ENCODE data around the gene PPP1R14C. TPM values are rescaled to one million over a fixed set of nuclear protein-coding genes. Genes with fewer than 3 reads are reported as not detected.

The PPP1R14C gene
- total RNA-seq, 2 experiments from 2014 or later: 0.21 TPM; not detected in 1

DNA sequence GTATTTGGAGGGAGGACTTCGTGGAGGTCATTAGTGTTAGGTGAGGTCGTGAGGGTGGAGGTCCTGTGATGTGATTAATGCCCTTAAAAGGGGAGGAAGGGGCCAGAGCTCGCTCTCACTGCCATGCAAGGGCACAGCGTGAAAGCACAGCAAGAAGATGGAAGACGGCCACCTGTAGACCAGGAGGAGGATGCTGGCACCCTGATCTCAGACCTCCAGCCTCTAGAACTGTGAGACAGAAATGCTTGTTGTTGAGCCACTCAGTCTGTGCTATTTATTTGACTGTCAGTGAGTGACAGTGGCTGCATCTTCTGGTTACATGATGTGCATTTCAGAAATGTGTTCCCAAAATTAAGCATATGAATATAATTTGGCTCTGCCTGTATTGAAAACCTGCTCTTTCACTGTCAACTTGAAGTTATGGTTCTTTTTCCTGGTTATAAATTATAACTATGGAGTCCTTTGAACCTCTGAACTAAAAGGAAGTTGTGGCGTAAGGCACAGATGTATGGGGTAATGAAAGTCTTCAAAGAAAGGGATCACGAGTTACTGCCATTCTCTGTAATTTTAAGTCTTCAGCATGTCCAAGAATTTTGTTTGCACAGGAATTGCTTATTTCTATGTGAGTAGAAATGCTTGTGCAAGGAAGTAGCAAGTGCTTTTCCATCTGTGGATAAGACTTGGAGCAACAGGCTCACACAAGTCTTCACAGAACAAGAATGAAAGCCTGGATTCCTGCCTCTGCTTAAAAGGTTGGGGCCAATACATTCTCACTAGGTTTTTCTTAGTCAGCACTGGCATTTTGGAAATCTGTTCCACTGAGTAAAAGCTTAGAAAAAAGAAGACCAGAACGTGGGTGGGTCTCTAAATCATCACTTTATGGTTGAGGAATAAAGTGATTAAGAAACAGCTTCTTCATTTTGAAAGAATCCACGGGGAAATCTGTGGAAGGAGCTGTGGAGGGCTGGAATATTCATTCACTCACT is 10.3 kb downstream of the PPP1R14C start:
- ATAC-seq (peak; percentile 30), DNase-seq (no peak)
- H3K9me3 Mint-ChIP-seq (ENCODE audit: low read depth): no peaks in the 10 kb centered on the region
- H3K27ac Mint-ChIP-seq: no peak overlapping the region
- intact Hi-C loops (cut with DNase I, micrococcal nuclease): no loop called here
- H3K36me3 Mint-ChIP-seq (ENCODE audit: low read depth): no peaks in the 10 kb centered on the region
- ChIA-PET POLR2A (no interaction called here), CTCF (no interaction called here)
- no peak overlapping the region for H3K4me3 Mint-ChIP-seq
- H3K27me3 Mint-ChIP-seq: peaks cover 46% of the 10 kb centered on the region
- peaks cover 17% of the 10 kb centered on the region for H3K4me1 Mint-ChIP-seq

DNA sequence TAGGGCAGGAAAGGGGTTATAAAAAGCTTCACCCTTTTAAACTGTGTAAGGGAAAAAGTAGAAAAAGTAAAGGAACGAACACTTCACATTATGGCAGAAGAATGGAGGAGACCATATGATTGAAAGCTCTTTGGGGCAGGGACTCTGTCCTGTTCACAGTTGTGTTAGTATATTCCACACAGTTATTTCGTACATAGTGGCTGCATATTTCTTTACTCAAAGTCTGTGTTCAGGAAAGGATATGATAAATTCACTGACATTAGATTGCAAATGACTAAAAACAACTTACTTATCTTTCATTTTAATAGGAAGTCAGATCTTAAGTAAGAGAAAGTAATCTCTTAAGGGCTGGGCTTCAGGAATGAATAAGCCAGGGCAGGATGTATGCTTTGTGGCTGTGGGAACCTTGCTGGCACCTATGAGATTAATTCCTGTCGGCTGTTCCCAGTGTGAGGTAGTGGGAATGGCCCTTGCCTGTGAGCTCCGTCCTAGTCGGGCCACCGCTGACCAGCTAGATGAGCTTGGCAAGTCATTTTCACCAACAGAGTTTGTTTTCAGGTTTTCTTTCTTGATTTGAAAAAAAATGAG is 11.2 kb downstream of the PPP1R14C start:
- no peak overlapping the region for H3K4me3 Mint-ChIP-seq
- H3K27ac Mint-ChIP-seq: no peak overlapping the region
- peak; percentile 76 for ATAC-seq
- peaks cover 17% of the 10 kb centered on the region for H3K4me1 Mint-ChIP-seq
- CTCF ChIA-PET: interaction anchor here (0.5 to 0.6 kb wide), 3 partner anchors 75 to 166 kb away, joined by 3 to 4 read pairs (median 4); no protein-coding TSS in a partner anchor
- peaks cover 44% of the 10 kb centered on the region for H3K27me3 Mint-ChIP-seq
- intact Hi-C loops (cut with DNase I, micrococcal nuclease): no loop called here
- peak; percentile 20 for DNase-seq
- H3K9me3 Mint-ChIP-seq (ENCODE audit: low read depth): no peaks in the 10 kb centered on the region
- H3K36me3 Mint-ChIP-seq (ENCODE audit: low read depth): no peaks in the 10 kb centered on the region
- POLR2A ChIA-PET: no interaction called here

DNA sequence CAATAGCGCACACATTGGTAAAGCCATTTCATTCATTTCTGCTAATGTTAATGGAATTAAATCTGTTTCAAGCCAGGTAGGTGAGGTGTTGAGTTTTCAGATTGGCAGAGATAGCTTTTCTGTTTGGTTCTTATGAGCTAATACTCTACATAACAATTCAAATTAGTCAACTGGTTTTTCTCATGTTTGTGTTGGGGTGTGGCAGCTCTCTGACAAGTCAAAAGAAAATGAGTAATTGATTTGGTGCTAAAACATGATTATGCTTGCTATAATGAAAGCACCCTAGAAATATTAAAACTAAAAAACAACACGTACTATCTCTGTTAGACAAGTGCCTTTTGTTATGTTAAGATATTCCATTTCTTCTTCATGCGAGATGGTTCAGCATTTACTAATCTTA is 13.6 kb downstream of the PPP1R14C start:
- DNase-seq (no peak), ATAC-seq (no peak)
- Mint-ChIP-seq H3K4me3 (no peak overlapping the region), H3K36me3 (ENCODE audit: low read depth) (no peaks in the 10 kb centered on the region), H3K27ac (no peak overlapping the region), H3K27me3 (peaks cover 39% of the 10 kb centered on the region), H3K4me1 (peaks cover 17% of the 10 kb centered on the region), H3K9me3 (ENCODE audit: low read depth) (no peaks in the 10 kb centered on the region)
- POLR2A ChIA-PET: no interaction called here
- intact Hi-C loops (cut with DNase I, micrococcal nuclease): no loop called here
- CTCF ChIA-PET: interaction anchor here (1.6 kb wide), 1 partner anchor 75 kb away, joined by 4 read pairs; no protein-coding TSS in a partner anchor

GRCh38 chr6:150157081-150157480 is 14.2 kb downstream of the PPP1R14C start:
- intact Hi-C loops (cut with DNase I, micrococcal nuclease): no loop called here
- H3K9me3 Mint-ChIP-seq (ENCODE audit: low read depth): no peaks in the 10 kb centered on the region
- H3K4me1 Mint-ChIP-seq: peaks cover 17% of the 10 kb centered on the region
- peaks cover 40% of the 10 kb centered on the region for H3K27me3 Mint-ChIP-seq
- no peak overlapping the region for H3K4me3 Mint-ChIP-seq
- ATAC-seq (no peak), DNase-seq (no peak)
- no peak overlapping the region for H3K27ac Mint-ChIP-seq
- POLR2A ChIA-PET: no interaction called here
- CTCF ChIA-PET: interaction anchor here (1.5 to 1.6 kb wide), 2 partner anchors 12 to 76 kb away, joined by 4 read pairs; no protein-coding TSS in a partner anchor
- H3K36me3 Mint-ChIP-seq (ENCODE audit: low read depth): no peaks in the 10 kb centered on the region

DNA sequence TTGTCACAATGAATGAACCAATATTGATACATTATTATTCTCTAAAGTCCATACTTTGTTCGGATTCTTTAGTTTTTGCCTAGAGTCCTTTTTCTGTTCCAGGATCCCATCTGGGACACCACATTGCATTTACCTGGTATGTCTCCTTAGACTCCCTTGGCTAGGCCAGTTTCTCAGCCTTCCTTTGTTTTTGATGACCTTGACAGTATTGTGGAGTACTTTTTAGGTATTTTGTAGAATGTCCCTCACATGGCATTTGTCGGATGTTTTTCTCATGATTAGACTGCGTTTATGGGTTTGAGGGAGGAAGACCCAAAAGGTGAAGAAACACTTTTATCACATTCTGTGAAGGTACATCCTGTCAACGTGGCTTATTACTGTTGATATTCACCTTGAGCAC is 16.9 kb downstream of the PPP1R14C start:
- Mint-ChIP-seq H3K4me1 (no peaks in the 10 kb centered on the region), H3K4me3 (no peak overlapping the region), H3K36me3 (ENCODE audit: low read depth) (no peaks in the 10 kb centered on the region), H3K27me3 (peaks cover 40% of the 10 kb centered on the region), H3K27ac (no peak overlapping the region), H3K9me3 (ENCODE audit: low read depth) (no peaks in the 10 kb centered on the region)
- ATAC-seq (no peak), DNase-seq (no peak)
- ChIA-PET CTCF (no interaction called here), POLR2A (no interaction called here)
- intact Hi-C loops (cut with DNase I, micrococcal nuclease): no loop called here

- intact Hi-C loops (cut with DNase I, micrococcal nuclease): no loop called here
- ATAC-seq (no peak), DNase-seq (no peak)
- CTCF ChIA-PET: no interaction called here
- no peaks in the 10 kb centered on the region for H3K9me3 Mint-ChIP-seq (ENCODE audit: low read depth)
- H3K36me3 Mint-ChIP-seq (ENCODE audit: low read depth): no peaks in the 10 kb centered on the region
- peaks cover 35% of the 10 kb centered on the region for H3K27me3 Mint-ChIP-seq
- H3K4me1 Mint-ChIP-seq: peaks cover 3% of the 10 kb centered on the region
- no peak overlapping the region for H3K4me3 Mint-ChIP-seq
- no peak overlapping the region for H3K27ac Mint-ChIP-seq
- POLR2A ChIA-PET: no interaction called here
Measured at GRCh38 chr6:150163970-150164369, 21.1 kb downstream of the PPP1R14C start.

DNA sequence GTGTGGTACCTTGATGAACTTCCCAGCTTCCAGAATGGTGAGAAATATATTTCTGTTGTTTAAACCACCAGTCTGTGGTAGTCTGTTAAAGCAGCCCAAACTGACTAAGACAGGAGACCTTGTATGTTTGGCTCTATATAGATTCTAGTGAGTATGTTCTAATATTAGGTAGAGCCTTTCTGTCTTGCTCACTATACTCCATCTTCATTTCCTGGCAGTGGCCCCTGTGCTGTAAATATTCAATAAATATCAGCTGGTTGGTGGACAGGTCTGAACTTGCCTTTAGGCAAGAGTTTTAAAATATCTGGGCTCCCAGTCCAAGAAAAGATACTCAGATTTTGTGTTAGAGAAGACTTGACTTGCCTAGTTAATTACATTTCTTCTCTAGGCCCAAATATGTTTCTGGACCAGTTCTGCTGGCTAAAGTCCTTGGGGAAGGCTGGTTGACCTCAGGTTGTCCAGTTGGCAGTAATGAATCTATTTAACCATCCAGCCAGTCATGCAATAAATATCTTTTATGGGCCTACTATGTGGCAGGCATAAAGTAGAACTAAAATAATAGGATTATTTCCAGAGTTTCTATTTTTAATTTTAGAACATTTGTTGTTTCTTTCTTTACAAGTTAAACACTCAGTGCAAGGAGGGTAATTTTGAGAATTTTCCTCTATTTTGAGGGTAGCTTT is 22.3 kb downstream of the PPP1R14C start:
- DNase-seq: no peak
- CTCF ChIA-PET: interaction anchor here (1.0 kb wide), 1 partner anchor 94 kb away, joined by 3 read pairs; no protein-coding TSS in a partner anchor
- POLR2A ChIA-PET: no interaction called here
- Mint-ChIP-seq H3K9me3 (ENCODE audit: low read depth) (no peaks in the 10 kb centered on the region), H3K27ac (no peak overlapping the region), H3K4me1 (peaks cover 12% of the 10 kb centered on the region), H3K36me3 (ENCODE audit: low read depth) (no peaks in the 10 kb centered on the region), H3K4me3 (no peak overlapping the region), H3K27me3 (peaks cover 27% of the 10 kb centered on the region)
- intact Hi-C loops (cut with DNase I, micrococcal nuclease): loop anchor here (5.0 kb wide), 2 partner anchors 92 to 137 kb away; no protein-coding TSS in a partner anchor
- no peak for ATAC-seq

DNA sequence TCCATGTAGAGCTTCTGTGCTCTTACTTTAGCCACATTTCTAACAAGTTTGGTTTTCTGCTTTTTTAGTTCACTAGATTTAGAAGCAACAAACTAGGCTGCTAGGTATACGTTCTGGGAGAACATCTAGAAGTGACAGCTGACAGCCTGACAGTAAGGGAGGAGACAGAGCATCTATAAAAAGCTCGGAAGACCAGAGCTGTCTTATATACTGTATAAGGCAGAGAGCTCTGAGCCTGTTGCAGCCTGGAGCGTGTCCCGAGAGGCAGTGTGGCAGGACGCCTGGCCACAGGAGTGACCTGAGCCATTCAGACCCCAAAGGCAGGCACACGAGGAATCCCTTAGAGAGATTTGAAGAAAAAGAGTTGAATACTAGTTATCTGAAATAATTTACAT is 24.6 kb downstream of the PPP1R14C start:
- Mint-ChIP-seq H3K9me3 (ENCODE audit: low read depth) (no peaks in the 10 kb centered on the region), H3K27ac (no peak overlapping the region), H3K27me3 (peaks cover 27% of the 10 kb centered on the region), H3K4me1 (peaks cover 17% of the 10 kb centered on the region), H3K4me3 (no peak overlapping the region), H3K36me3 (ENCODE audit: low read depth) (no peaks in the 10 kb centered on the region)
- ATAC-seq (no peak), DNase-seq (no peak)
- ChIA-PET CTCF (no interaction called here), POLR2A (no interaction called here)
- intact Hi-C loops (cut with DNase I, micrococcal nuclease): loop anchor here (5.0 kb wide), 2 partner anchors 90 to 135 kb away; no protein-coding TSS in a partner anchor

DNA sequence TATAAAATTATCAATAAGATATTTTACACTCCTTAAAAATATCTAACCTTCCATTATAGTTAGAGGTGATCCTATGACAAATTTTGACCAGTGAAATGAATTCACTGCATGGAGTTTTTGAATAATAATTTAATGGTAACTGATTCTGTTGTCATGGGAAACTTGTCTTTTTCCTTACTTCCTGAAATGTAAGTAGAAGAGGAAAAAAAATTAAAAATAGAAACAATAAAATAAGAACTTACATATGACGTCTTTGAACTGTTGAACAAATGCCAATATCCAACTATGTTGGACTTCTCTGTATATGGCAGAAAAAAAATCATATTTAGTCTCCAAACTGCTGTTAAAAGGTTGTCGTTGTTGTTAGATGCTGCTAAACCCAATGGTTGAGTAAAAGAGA is 26.3 kb downstream of the PPP1R14C start:
- H3K36me3 Mint-ChIP-seq (ENCODE audit: low read depth): no peaks in the 10 kb centered on the region
- no peaks in the 10 kb centered on the region for H3K9me3 Mint-ChIP-seq (ENCODE audit: low read depth)
- H3K27me3 Mint-ChIP-seq: peaks cover 22% of the 10 kb centered on the region
- H3K4me1 Mint-ChIP-seq: peaks cover 17% of the 10 kb centered on the region
- peak overlapping the region; percentile 69 for H3K27ac Mint-ChIP-seq
- intact Hi-C loops (cut with DNase I, micrococcal nuclease): loop anchor here (1.0 to 5.0 kb wide), 8 partner anchors 72 to 644 kb away; no protein-coding TSS in a partner anchor
- ATAC-seq: no peak
- CTCF ChIA-PET: interaction anchor here (0.7 to 1.1 kb wide), 4 partner anchors 11 to 845 kb away, joined by 3 to 4 read pairs (median 3); no protein-coding TSS in a partner anchor
- no peak overlapping the region for H3K4me3 Mint-ChIP-seq
- POLR2A ChIA-PET: no interaction called here
- no peak for DNase-seq

GRCh38 chr6:150169609-150170008 is 26.8 kb downstream of the PPP1R14C start:
- Mint-ChIP-seq H3K4me1 (peaks cover 17% of the 10 kb centered on the region), H3K36me3 (ENCODE audit: low read depth) (no peaks in the 10 kb centered on the region), H3K9me3 (ENCODE audit: low read depth) (no peaks in the 10 kb centered on the region), H3K27me3 (peaks cover 22% of the 10 kb centered on the region), H3K27ac (peak overlapping the region; percentile 69), H3K4me3 (no peak overlapping the region)
- CTCF ChIA-PET: interaction anchor here (0.7 to 1.1 kb wide), 3 partner anchors 25 to 844 kb away, joined by 3 to 4 read pairs (median 3); no protein-coding TSS in a partner anchor
- POLR2A ChIA-PET: no interaction called here
- intact Hi-C loops (cut with DNase I, micrococcal nuclease): loop anchor here (1.0 to 5.0 kb wide), 8 partner anchors 72 to 644 kb away; no protein-coding TSS in a partner anchor
- ATAC-seq (peak; percentile 98), DNase-seq (peak; percentile 73)

GRCh38 chr6:150172929-150173328 is 30.1 kb downstream of the PPP1R14C start:
- CTCF ChIA-PET: interaction anchor here (1.4 kb wide), 1 partner anchor 66 kb away, joined by 3 read pairs; no protein-coding TSS in a partner anchor
- ATAC-seq (no peak), DNase-seq (no peak)
- Mint-ChIP-seq H3K9me3 (ENCODE audit: low read depth) (no peaks in the 10 kb centered on the region), H3K27me3 (peaks cover 19% of the 10 kb centered on the region), H3K4me1 (peaks cover 15% of the 10 kb centered on the region), H3K36me3 (ENCODE audit: low read depth) (no peaks in the 10 kb centered on the region), H3K27ac (no peak overlapping the region), H3K4me3 (no peak overlapping the region)
- POLR2A ChIA-PET: interaction anchor here (0.7 kb wide), 1 partner anchor 1300 kb away, joined by 5 read pairs; no protein-coding TSS in a partner anchor
- intact Hi-C loops (cut with DNase I, micrococcal nuclease): no loop called here
